GM12872 (cell line): ENCODE data around the gene SORL1-AS1.

ENCODE experiments used
- CTCF ChIP-seq: IDR thresholded peaks from 3 replicates; pipeline ENCODE4 v1.5.1; 2011; ENCODE audit warnings: low read depth, mild to moderate bottlenecking, low read length, moderate library complexity; ENCODE audit not compliant: insufficient read depth

SORL1-AS1 gene

GRCh38 chr11:121479698-121480238 lies 27.0 kb upstream of the SORL1-AS1 start:
- no peak for TF ChIP-seq CTCF

GRCh38 chr11:121478895-121479697 lies 26.3 kb upstream of the SORL1-AS1 start:
- no peak for TF ChIP-seq CTCF

- no peak for TF ChIP-seq CTCF
Observed at GRCh38 chr11:121478226-121478894, 25.6 kb upstream of the SORL1-AS1 start.

- TF ChIP-seq CTCF: no peak
Observed at GRCh38 chr11:121476379-121477032, 23.7 kb upstream of the SORL1-AS1 start.

GRCh38 chr11:121474680-121475079 lies 21.9 kb upstream of the SORL1-AS1 start:
- no peak for TF ChIP-seq CTCF

- no peak for TF ChIP-seq CTCF
Observed at GRCh38 chr11:121473064-121473777, 20.5 kb upstream of the SORL1-AS1 start.
